GM12874 (cell line): ENCODE measurements around the gene TSHZ3.

ENCODE experiments used
- TF ChIP-seq, protein P1 (sequence below): IDR thresholded peaks from 2 replicates; pipeline ENCODE4 v1.5.1; 2011; ENCODE audit warnings: low read depth, mild to moderate bottlenecking, control low read depth, low read length, moderate library complexity; ENCODE audit not compliant: insufficient read depth

Gene TSHZ3

DNA sequence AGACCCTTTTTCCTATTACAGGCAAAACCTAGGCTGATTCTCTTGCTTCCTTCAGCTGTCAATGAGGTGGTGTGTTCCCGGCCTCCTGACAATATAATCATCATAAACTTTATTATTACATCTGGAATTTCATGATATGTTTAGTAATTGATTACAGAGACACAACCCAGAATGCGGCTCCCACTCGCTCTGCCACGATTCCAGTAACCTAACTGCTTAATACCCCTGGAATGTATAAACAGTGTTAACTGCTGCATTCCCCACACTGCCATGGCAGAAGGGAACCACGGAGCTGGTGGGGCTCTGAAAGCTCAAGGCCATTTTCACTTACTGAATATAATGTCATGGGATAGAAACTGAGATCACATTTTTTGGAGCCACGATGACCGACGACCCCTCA is 17.1 kb downstream of the TSHZ3 start:
- TF ChIP-seq, protein P1, sequence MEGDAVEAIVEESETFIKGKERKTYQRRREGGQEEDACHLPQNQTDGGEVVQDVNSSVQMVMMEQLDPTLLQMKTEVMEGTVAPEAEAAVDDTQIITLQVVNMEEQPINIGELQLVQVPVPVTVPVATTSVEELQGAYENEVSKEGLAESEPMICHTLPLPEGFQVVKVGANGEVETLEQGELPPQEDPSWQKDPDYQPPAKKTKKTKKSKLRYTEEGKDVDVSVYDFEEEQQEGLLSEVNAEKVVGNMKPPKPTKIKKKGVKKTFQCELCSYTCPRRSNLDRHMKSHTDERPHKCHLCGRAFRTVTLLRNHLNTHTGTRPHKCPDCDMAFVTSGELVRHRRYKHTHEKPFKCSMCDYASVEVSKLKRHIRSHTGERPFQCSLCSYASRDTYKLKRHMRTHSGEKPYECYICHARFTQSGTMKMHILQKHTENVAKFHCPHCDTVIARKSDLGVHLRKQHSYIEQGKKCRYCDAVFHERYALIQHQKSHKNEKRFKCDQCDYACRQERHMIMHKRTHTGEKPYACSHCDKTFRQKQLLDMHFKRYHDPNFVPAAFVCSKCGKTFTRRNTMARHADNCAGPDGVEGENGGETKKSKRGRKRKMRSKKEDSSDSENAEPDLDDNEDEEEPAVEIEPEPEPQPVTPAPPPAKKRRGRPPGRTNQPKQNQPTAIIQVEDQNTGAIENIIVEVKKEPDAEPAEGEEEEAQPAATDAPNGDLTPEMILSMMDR, result no peak

DNA sequence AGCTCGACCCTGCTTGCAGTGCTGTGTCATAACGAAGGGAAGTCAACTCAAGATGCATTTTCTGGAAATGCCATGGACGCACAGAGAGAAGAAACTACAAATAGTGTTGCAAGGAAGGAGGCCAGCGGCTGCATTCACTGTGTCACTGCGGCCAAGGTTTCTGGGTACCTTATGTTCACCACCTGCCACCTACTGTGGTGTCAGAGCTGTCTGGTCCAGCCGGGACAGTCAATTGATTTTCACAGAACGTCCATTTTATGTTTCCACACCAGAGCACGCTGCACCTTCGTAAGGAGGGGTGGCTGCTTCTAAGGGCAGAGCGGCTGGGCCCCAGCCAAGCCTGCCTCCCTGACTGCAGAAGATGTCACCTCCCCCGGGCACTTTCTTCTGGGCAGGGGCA is 17.7 kb downstream of the TSHZ3 start:
- TF ChIP-seq, protein P1, result no peak

DNA sequence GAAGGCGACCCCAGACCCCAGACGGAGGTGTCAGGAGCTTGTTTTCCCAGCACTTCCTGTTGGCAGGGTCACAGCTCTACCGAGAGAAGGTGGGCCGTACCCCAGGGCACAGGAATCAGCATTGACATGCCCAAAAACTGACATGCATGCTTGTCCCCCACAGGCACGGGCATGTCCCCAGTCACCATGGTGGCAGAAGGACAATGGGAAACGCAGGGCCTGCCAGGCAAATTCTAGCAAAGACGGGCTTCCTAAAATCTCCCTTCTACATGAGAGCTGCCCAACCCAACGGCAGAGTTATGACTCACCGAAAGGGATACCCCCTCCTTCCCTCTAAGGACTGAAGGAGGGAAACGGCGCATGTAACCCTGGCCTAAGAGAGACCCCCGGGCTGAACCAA is 18.5 kb downstream of the TSHZ3 start:
- TF ChIP-seq, protein P1, result no peak

DNA sequence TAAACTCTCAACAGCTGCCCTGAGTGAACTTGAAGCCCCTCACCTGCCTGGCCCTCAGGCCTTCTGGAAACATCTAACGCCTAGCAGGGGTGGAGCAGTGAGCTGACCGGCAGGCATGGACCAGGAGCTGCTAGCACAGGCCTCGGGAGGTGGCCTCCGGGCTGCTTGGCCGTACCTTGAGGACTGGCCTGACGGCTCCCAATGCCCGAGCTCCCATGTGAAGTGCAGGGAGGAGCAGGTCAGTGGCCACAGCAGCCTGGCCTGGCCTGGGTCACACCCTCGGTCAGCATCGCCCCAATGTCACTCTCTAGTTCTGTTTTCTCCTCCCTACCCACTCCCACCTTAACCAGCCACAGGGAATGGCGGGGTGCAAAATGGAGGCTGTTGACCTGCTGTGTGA is 19.0 kb downstream of the TSHZ3 start:
- TF ChIP-seq, protein P1, result no peak

DNA sequence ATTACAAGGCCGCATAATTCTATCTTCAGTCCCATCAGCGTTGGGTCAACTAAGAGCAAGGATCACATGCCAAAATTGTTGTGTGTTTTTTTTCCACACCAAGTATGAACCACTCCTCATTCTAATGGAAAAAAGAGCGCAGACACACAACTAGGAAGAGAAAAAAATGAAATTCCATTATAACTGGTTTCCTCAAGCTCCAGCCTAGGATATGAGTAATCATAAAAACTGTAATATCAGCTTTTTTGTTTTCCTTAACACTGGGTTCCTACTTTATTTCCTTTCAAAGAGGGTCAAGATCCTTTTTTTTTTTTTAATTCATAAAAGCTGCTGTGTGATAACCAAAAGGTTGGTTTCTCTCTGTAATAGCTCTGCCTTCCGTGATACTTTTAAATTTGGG is 19.4 kb downstream of the TSHZ3 start:
- TF ChIP-seq, protein P1, result no peak

DNA sequence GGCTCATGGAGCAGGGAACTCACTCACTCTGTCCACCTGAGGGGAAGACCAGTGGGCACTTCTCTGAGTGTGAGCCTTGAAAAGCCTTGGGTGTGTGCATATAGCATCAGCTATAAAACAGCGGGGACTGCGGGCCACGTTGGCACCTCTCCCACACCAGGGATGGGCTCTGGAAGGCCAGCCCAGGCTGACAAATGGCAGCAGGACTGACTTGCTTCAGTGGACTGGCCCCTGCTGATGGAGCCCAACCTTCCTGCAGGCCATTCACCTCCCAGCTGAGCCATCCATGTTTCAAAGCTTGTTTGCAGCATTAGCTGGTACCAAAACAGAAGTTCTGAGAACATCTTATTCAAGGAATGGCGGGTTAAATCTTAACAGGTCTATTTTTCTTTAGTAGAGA is 21.0 kb downstream of the TSHZ3 start:
- TF ChIP-seq, protein P1, result no peak

DNA sequence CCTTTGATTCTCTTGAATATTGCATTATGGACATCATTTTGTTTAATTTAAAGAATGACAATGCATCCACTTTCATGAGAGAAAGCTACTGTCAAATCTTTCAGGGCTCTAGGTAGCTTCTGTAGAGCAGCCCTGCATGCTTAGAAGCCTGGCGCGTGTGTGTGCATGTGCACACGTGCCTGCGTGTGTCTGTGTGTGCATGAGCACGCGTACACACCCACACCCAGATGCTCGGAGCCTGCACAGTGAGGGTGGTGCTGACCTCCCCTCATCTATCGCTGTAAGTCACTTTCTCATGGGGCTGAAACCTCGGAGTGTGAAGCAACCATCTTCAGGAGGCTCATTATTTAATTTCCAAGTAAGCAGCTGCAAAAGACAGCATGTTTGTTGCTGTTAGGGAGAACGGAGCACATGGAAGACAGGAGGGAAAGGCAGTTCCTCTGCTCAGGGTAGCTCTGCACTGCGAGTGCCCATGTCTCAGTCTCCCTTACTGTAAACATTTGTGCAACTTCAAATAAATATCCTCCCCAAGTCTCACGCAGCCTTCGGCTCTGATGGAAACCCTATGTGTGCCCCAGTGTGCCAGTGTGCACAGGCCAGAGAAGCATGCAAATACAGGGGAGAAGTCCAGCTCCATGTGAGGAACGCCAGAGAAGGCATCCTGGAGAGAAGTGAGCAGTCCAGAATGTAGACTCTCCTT is 22.8 kb downstream of the TSHZ3 start:
- TF ChIP-seq, protein P1, result no peak
